ELR (cell line): ENCODE data around the gene SNAI1.

Experiments used
- DNase-seq: peaks from one replicate; pipeline ENCODE4 v3.0.0-alpha.2; 2015; ENCODE audit warnings: low read depth

The SNAI1 gene

DNA sequence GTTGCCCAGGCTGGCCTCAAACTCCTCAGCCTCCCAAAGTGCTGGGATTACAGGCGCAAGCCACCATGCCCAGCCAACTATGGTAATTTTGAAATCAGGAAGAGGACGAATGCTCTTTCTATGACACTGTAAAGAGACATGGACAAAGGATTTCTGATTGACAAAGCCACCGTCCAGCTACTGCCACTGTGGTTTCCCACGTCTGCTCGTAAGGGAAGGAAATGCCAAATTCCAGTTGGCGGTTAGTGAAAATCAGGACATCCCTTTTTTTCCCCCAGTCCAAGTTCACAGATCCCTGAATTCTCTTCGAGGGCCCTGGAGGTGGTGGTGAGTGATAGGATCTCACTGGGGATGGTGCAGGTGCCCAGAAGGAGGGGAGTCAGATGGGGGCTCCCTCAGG, 31.2 kb downstream of the SNAI1 start:
- no peak for DNase-seq

DNA sequence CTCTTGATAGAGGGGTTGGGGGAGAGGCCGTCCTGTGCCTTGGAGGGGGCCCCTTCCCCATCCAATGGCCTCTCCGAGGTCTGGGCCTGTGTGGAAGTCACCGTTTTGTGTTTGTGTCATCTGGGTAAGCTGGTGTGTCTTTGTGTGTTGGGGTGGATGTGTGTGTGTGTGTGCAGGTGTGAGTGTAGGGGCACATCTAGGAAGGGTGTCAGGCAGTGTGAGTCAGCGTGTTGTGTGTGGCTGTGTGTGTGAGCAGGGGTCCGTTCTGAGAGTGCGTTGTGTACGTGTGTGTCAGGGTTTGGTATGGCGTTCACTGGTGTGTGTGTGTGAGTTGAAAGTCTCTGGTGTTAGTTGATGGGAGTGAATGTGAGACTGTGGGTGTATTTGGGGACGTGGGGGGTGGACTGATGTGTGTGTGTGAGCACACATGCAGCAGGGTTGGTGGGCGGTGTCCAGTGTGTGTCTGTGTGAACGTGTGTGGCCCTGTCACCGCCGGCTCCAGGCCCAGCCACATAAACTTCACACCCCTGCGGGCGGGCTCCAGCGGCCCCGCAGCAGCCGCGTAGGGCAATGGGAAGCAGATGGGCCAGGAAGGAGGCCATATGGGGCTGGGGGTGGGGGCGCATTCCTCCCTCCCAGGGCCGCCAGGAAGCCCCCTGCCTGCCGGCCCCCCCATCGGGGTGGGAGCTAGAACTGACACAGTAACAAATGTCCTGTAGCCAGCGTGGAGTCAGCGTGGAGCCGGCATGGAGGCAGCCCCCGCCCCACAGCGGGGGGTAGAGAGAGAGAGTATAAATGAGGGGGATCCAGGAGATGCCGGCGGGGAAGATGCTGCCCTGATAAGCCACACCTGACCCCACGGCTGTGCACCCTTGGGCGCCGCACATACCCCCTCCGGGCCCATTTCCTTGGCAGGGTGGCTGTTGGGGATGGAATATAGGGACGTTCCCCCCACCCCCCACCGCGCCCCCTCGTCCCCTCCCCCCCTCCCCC, 32.1 kb downstream of the SNAI1 start:
- DNase-seq: no peak

DNA sequence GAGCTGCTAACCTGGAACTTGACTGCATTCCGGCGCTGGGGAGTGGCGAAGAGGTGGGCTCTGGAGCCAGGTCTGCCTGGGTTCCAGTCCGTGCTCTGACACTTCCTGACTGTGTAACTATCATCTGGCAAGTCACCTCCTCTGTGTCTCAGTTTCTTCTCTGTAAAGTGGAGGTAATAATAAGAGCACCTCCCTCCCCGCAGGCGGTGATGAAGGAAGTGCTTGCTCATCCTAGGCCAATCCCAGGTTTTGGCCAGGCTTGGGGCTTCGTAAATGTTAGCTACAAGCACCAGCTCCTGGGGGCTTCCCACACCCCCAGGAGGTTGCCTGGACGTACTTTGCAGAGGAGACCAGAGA, 32.8 kb downstream of the SNAI1 start:
- DNase-seq: no peak

DNA sequence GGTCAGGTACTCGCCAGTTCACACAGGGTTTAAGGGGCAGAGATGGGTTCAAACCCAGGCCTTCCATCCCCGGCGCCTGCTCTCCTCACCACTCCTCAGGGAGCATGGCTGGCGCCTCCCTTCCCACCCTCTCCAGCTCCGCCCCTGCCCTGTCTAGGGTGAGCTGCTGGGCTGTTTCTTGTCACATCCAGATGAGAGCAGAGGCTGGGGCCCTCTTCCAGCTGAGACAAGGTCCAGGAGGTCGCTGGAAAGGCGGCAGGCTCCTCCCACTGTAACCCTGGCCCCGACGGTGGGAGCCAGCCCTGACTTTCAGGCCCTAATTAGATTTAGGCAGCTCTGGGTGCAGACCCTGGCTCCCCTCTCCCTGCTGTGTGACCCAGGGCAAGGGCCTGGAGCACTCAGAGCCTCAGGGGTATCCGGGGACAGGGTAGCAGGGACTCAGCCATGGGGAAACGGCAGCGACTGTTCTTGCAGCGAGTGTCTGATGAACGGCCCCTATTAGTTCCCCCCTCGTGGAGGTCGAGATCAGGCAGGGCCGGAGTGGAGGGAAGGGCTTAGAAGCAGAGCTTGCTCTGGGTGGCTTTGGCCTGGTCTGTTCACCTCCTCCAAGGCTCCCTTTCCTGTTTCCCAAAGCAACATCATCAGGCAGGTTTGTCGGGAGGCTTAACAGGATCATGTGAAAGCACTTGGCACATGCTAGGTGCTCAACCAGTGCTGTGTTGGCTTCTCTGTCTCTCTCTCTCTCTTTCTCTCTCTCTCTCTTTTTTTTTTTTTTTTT, 33.4 kb downstream of the SNAI1 start:
- DNase-seq: no peak

DNA sequence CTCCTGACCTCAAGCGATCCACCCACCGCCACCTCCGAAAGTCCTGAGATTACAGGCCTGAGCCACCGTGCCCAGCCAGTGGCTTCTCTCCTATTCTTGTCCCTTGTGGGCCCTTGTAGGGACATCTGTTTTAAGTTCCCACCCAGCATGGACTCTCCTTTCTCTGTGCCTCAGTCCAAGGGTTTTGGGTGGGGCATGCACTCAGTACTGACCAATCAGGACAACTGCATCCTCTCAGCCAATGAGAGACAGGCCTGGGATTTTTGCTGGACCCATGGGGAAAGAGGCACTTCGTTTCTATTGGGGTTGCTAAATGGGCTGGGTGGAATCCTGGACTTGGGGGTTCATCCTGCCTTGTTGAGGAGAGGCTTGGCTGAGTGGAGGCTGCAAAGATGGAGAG, 34.4 kb downstream of the SNAI1 start:
- no peak for DNase-seq

DNA sequence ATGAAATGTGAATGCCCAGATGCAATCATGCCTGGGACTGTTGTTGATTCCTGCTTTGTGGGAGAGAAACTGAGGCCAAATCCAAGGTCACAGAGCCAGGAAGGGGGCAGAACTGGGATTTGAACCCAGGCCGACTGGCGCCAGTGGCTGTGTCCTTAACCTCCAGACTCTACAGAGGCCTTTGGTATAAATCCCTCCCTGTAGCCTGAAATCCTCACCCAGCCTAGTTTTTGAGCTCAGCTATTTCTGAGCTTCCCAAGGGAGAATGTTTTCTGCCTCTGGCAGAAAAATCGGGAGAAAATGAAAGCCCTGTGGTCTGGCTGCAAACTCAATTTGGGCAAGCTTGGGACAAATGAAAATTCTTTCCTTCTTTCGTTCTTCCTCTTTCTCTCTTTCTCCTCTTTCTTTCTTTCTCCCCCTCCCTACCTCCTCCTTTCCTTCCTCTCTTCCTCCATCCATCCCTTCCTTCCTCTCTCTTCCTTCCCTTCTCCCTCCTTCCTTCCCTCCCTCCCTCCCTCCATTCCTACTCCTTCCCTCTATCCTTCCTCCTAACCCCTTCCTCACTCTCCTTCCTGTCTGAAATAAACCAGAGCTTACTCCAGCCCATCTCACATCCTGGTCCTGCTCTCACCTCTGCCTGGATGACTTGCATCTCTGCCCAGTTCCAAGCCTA, 34.9 kb downstream of the SNAI1 start:
- DNase-seq: no peak

DNA sequence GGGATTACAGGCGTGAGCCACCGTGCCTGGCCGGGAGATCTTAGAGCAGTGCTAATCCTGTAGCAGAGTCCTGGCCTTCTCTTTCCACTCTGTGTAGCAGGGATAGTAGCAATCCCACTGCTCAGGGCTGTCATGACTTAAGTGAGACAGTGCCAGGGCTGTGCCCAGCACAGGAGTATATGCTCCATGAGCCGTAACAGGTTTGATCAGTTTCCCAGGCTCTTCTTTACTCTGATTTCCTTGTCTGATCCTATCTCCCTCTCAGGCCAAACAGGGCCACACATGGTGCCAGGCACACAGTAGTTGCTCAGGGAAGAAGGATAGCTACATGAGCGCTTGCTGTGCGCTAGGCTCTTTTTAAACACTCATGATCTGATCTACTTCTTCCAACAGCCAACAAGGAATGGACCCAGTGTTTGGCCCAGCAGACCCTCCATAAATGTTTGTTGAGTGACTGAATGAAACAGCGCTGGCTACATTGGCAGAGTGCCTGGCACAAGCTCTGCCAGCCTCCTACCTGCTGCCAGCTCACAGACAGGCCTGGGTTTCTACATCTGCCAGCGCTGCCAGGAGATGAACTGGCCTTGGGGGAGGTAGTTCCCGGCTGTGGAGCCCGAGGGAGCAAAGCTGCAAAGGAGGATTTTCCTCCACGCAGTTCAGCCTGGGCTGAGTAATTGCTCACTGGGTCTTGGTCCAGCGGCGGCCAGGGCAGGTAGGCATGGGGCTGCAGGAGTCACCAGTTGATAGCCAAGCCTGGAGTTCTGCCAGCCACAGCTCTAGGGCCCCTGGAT, 36.9 kb downstream of the SNAI1 start:
- no peak for DNase-seq

DNA sequence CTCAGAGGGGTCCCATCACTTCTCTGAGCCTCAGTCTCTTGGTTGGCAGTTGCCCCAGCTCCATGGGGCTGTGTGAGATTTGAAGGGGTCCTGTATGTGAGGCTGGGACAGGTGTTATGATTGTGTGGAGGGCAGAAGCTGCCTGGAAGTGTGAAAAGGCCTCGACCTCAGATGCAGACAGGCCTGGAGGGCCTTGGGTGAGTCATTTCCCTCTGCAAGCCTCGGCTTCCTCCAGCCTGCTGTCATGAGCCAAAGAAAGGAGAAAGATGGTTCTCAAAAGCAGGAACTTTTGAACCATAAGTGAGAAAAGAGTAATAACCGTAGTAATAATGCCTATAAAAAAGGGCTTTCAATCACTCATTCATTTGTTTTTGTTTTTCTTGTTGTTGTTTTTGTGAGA, 37.5 kb downstream of the SNAI1 start:
- DNase-seq: peak; percentile 87

DNA sequence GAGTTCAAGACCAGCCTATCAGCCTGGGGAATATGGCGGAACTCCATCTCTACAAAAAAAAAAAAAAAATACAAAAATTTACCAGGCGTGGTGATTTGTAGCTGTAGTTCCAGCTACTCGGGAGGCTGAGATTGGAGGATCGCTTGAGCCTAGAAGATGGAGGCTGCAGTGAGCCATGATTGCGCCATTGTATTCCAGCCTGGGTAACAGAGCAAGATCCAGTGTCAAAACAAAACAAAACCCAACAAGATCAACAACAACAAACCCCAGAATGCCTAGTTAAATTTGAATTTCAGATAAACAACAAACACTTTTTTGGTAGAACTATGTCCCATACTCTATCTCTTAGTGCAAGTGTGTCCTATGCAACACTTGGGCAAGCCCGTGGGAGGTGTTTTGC, 39.9 kb downstream of the SNAI1 start:
- no peak for DNase-seq

DNA sequence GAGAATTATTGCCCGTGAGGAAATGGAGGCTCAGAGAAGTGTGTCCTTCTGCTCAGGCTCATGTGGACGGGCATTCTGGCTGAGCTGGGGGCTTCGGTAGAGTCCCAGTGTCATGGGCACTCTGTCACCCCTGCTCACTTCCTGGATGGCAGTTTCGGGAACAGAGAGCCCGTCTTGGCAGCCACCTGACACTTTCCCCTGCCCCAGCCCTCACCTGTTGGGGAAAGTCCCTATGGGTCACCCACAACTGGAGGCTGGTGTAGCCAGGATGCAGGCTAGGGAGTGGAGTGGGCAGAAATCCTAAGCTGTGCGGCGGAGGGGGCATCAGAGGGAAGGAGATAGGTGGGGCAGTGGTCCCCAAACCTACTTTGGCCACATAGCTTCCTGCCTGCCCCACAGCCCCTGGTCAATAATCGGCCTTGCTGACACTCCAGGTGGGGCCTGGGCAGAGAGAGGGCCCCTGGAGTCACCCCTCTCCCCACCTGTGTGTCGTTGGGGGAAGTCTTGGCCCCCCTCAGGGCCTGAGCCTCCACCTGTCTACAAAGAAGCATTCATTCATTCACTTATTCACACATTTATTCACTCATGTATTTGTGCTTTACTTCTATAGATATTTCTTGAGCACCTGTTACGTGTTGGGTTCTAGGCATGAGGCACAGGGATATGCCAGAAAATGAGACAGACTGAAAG, 40.5 kb downstream of the SNAI1 start:
- DNase-seq: no peak

DNA sequence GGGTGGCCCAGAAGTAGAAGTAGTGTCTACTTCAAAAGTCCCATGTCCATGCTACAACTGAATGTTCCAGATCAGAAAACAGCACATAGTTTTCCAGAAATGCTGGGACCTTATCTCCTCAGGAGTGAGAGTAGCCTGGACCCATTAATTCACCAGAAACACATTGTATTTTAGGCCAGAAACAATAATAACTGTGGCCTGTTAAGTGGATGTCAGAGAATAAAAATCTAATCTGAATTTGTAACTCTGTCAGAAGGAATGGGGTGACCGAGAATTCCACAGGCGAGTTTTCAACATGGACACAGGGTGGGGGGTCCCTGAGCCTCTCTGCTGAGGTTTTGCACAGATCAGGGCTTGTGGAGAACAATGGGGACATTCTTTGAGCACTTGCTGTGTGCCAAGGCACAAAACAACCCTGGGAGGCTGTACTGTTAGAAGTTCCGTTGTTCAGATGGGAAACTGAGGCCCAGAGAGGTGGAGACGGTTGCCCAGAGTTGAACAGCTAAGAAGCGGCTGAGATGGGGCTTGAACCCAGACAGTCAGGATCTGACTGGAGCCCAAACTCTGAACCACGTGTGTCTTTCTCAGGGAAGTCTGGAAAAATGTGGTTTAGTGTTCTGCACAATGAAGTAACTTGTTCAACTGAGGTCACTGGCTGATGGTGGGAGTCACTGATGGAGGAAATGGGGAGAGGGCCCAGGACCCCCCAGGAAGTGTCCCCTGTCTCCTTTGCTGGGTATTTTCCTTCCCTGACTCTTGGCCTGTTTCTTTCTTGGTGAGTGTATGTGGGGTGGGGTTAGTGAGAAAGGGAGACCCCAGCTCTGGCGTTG, 44.2 kb downstream of the SNAI1 start:
- DNase-seq: no peak

DNA sequence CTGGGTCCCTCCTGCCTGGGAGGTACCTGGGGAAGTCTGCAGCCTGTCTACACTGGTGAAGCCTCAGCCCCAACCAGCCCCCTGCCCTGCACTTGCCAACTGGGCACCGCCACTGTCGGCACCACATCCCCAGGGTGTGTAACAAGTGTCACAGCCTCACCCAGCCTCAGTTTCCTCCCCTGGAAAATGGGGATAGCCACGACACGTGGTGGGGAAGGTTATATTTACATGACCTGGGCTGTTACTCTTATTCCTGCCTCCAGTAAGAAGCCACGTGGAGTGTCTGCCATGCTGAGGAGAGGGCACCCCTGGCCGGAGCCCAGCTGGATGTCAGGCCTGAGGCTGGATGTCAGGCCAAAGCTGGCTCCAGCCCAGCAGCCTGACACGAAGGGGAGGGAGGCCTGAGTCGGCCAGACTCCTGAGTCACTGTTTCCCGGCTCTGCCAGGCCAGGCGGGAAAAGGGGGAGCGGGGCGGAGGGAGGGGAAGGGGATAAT, 44.9 kb downstream of the SNAI1 start:
- peak; percentile 94 for DNase-seq

DNA sequence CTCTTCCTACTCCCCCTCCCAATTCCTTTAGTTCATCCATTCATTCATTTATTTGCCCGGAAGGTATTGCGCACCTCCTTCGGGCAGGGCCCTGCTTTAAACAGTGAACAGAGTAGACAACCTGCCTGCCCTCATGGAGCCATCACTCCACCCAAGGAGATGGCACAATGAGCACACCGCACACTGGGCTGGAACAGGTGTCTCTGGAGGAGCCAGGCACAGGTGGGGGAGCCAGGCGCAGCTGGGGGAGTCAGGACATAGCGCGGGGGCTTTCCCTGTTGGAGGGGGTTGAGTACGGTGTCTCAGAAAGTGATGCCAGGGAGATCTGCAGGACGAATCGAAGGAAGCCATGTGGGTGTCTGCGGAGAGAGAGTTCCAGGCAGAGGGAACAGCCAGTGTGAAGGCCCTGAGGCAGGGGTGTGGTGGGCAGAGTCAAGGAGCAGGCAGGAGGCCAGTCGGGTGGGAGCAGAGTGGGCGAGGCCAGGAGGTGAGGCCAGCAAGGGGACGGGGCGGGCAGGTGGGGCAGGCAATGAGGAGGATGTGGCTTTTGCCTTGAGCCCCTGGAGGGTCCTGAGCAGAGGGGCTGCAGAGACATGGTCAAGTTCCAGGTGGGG, 46.4 kb downstream of the SNAI1 start:
- DNase-seq: no peak

DNA sequence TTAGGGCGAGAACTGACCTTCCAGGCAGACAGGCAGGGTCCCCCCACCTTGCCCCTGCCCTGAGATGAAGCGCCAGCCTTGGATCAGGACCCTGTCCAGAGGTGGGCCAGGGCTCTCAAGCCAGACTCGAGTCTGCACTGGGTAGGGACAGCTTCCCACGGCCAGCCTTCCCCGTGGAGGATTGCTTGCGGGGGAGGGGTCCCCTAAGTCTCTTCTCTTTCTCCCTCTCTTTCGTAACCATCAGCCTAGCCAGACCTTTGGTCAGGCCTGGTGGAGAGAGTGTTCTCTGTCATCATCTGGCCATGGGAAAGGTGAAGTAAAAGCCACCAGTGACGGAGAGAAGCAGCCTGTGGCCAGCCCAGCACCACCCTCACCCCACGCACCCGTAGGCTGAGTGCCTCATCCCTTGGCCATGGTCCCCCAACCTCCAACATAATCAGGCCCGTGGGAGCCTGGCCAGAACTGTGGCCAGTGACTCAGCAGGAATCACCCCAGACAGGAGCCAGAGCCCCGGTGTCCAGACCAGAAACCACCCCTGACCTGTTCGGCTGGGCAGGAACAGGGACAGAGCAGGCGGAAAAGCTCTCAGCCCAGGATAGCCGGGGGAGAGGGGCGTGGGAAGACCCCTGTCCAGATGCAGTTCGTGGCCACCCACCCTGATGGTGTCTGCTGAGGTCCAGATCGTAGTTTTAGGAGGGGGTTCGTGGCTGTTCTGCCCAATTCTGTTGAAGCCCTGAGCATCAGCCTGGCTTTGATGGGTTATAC, 47.1 kb downstream of the SNAI1 start:
- DNase-seq: peak; percentile 99

DNA sequence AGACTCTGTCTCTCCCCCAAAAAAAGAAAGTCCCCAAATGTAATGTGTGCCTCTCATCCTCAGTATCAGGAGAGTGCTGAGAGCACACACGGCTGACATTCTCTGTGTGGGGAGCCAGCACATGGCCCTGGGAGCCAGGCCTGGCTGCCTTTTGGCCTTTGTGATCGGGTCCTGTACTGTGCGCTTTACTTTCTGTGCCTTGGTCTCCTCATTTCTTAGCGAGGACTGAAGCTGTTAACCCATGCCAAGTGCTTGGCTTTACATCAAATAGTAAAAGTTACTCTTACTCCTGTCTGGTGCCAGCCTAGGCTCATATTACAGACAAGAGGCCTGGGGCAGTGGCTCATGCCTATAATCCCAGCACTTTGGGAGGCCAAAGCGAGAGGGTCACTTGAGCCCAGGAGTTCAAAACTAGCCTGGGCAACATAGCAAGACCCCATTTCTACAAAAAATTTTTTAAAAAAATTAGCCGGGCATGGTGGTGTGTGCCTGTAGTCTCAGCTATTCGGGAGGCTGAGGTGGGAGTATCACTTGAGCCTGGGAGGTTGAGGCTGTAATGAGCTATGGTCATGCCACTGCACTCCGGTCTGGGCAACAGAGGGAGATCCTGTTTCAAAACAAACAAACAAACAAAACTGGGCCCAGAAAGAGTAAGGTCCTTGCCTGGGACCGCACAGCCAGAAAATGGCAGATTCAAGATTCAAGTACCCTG, 50.3 kb downstream of the SNAI1 start:
- DNase-seq: no peak

DNA sequence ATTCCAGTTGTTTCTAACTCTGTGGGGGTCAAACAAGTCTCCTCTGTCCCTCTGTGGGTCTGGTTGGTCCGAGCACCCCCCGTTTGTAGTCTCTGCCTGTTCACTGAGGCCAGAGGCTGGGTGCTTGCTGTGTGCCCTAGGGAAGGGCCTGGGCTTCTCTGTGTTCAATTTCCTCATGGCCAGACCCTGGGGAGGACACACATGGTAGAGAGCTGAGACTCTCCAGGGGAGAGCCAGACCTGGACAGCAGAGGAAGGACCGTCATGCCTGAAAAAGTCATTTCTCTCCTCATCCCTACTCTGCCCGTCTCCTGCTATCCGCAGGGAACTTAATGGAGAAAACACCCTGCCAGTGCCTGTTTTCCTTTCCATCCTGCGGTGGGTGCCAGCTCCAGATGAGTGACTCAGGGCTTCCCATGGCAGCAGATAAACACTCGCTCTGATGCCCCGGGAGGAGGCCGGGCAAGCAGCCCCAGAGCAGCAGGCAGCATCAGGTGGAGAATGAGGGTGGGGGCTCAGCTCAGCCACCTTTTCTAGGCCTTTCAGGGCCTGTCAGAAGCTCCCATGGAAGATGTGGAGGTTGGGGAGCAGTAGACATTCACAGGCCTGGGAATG, 51.9 kb downstream of the SNAI1 start:
- peak; percentile 73 for DNase-seq

DNA sequence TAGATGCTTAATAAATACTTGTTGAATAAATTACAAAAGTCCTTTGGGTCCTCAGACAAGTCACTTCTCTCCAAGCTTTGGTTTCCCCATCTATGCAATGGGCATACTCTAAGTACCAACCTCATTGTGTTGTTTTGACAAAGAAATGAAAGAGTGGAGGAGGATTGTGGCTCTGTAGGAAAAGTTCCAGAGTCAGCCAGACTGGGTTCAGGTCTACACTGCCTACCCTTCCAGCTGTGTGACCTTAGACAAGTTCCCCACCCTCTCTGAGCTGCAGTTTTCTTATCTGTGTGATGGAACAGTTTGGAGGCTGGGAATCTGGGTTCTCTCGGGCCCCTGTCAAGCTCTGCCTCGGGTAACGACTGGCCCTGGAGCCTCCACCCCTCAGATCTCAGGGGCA, 53.9 kb downstream of the SNAI1 start:
- DNase-seq: no peak

DNA sequence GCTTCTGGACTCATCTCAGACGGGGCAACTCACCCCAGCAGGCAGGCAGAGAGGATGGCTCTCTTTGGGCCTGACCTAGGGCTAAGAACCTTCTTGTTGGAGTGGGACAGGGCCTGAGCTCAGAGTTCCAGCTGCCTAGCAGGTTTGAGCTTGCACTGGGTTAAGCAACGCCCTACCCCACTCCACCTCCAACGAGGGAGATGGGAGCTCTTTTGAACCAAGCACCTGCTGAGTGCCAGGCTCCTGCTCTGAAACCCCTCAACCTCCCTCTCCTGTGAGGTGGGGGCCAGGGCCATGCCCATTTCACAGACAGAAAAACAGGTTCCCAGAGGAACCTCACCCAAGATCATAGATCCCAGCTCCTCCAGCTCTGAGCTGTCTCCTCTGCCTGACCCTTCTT, 54.3 kb downstream of the SNAI1 start:
- no peak for DNase-seq
